Nephron progenitor cell (in vitro differentiated cells): ENCODE measurements around the gene MCOLN2.

Experiments used
- DNase-seq: peaks from one replicate; pipeline ENCODE4 v3.0.0; 2021
- H3K27ac Mint-ChIP-seq: 2 replicates; pipeline ENCODE4 v1.8.0; 2021; ENCODE audit warnings: mild to moderate bottlenecking, moderate library complexity, mixed read lengths
- H3K27me3 Mint-ChIP-seq: 2 replicates; pipeline ENCODE4 v1.8.0; 2021; ENCODE audit warnings: mild to moderate bottlenecking, low read depth, mixed read lengths; ENCODE audit not compliant: poor library complexity
- H3K36me3 Mint-ChIP-seq: 2 replicates; pipeline ENCODE4 v1.8.0; 2021; ENCODE audit warnings: low read depth, mixed read lengths
- H3K4me1 Mint-ChIP-seq: 2 replicates; pipeline ENCODE4 v1.8.0; 2021; ENCODE audit warnings: mixed read lengths
- H3K4me3 Mint-ChIP-seq: 2 replicates; pipeline ENCODE4 v1.8.0; 2021; ENCODE audit warnings: mild to moderate bottlenecking, moderate library complexity, mixed read lengths
- H3K9me3 Mint-ChIP-seq: 2 replicates; pipeline ENCODE4 v1.8.0; 2021; ENCODE audit warnings: mild to moderate bottlenecking, moderate library complexity, mixed read lengths
- TF ChIP-seq, protein P1 (sequence below): fragments of 200-600 bp; sonication (generic); IDR thresholded peaks from 2 replicates; pipeline ENCODE4 v1.5.0; 2021; ENCODE audit warnings: antibody characterized with exemption

The MCOLN2 gene

GRCh38 chr1:84944767-84945486, 52.0 kb downstream of the MCOLN2 start:
- TF ChIP-seq, protein P1, sequence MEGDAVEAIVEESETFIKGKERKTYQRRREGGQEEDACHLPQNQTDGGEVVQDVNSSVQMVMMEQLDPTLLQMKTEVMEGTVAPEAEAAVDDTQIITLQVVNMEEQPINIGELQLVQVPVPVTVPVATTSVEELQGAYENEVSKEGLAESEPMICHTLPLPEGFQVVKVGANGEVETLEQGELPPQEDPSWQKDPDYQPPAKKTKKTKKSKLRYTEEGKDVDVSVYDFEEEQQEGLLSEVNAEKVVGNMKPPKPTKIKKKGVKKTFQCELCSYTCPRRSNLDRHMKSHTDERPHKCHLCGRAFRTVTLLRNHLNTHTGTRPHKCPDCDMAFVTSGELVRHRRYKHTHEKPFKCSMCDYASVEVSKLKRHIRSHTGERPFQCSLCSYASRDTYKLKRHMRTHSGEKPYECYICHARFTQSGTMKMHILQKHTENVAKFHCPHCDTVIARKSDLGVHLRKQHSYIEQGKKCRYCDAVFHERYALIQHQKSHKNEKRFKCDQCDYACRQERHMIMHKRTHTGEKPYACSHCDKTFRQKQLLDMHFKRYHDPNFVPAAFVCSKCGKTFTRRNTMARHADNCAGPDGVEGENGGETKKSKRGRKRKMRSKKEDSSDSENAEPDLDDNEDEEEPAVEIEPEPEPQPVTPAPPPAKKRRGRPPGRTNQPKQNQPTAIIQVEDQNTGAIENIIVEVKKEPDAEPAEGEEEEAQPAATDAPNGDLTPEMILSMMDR = peak; percentile 94
- peaks cover 24% of the 10 kb centered on the region for H3K27me3 Mint-ChIP-seq
- peaks cover 10% of the 10 kb centered on the region for H3K4me1 Mint-ChIP-seq
- no peak overlapping the region for H3K27ac Mint-ChIP-seq
- peaks cover 3% of the 10 kb centered on the region for H3K36me3 Mint-ChIP-seq
- peaks cover 17% of the 10 kb centered on the region for H3K9me3 Mint-ChIP-seq
- H3K4me3 Mint-ChIP-seq = no peak overlapping the region
- DNase-seq = peak; percentile 58

DNA sequence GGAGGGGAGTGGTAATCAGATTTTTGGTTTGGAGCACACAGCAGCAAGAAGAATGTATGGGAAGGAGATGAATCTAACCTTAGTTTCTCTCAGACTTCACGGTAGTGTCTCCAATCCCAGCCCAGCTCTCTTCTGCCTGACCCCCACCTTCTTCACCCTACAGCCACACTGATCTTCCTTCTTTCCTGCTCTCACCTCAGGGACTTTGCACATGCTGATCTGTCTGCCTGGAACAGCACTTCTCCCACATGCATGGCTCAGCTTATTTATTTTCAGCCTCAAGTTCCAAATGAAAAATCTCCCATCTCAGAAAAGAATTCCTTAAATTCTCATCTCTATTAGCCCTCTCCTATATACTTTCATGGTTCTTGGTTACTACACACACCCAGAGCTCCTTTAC, 55.1 kb downstream of the MCOLN2 start:
- TF ChIP-seq, protein P1 = no peak
- no peaks in the 10 kb centered on the region for H3K9me3 Mint-ChIP-seq
- no peak overlapping the region for H3K27ac Mint-ChIP-seq
- H3K27me3 Mint-ChIP-seq = peaks cover 24% of the 10 kb centered on the region
- no peak for DNase-seq
- H3K4me3 Mint-ChIP-seq = no peak overlapping the region
- H3K4me1 Mint-ChIP-seq = peaks cover 12% of the 10 kb centered on the region
- no peaks in the 10 kb centered on the region for H3K36me3 Mint-ChIP-seq

DNA sequence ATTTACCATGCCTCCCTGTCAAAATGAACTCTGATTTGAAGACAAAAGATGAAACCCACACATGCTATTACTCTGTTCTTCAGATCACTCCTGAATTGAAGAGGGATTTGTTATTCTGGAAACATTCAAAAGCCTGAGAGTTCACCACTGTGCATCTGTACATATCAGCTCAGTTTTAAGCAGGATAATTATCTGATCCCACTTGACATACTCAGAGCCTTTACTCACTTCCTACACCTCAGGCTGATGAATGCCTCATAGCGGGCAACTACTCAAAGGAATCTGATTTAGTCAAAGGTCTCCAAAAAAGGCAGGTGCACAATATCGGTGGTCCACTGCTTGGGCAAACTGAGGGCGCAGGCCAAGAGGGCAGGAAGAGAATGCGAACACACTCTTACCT, 56.4 kb downstream of the MCOLN2 start:
- TF ChIP-seq, protein P1 = no peak
- Mint-ChIP-seq H3K36me3 (no peaks in the 10 kb centered on the region), H3K9me3 (no peaks in the 10 kb centered on the region), H3K27me3 (peaks cover 24% of the 10 kb centered on the region), H3K4me1 (peaks cover 12% of the 10 kb centered on the region), H3K4me3 (no peak overlapping the region), H3K27ac (no peak overlapping the region)
- DNase-seq = no peak

DNA sequence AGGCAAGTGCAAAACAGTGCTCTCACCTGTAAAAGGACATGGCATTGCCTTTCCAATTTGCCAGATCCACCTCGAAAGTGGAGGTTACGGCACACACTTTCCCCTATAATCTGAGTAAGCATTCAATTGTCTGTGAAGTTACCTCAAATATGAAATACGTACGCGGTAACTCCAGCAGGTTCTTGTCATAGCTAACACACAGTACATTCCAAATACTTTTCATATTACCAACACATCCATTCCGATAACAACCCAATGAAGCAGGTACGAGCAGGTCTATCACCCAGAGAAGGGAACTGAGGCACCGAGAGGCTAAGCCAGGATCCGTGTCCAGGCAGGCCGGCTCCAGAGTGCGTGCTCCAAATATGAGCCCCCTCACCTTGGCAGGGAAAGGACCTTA, 57.2 kb downstream of the MCOLN2 start:
- Mint-ChIP-seq H3K9me3 (no peaks in the 10 kb centered on the region), H3K4me3 (no peak overlapping the region), H3K36me3 (no peaks in the 10 kb centered on the region), H3K4me1 (peaks cover 7% of the 10 kb centered on the region), H3K27me3 (peaks cover 20% of the 10 kb centered on the region), H3K27ac (no peak overlapping the region)
- TF ChIP-seq, protein P1 = no peak
- DNase-seq = no peak

DNA sequence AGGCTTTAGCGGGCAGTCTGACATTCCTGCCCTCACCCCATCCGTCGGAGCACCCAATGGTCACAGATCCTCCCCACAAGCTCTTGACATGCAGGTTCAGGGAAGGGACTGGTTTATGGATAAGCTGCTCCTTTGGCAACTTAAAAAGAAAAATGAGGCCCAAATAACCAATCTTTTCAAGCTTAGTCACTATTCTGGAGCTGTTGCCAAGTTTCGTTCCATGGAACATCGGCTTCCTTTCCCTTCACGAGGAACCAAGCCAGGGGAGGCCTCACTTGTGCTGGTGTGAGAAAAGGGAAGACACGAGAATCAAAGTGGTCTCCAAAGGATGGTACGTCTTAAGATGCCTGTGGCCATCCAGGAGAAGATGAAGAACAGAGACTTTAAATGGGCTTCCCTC, 57.8 kb downstream of the MCOLN2 start:
- TF ChIP-seq, protein P1 = no peak
- no peak overlapping the region for H3K27ac Mint-ChIP-seq

DNA sequence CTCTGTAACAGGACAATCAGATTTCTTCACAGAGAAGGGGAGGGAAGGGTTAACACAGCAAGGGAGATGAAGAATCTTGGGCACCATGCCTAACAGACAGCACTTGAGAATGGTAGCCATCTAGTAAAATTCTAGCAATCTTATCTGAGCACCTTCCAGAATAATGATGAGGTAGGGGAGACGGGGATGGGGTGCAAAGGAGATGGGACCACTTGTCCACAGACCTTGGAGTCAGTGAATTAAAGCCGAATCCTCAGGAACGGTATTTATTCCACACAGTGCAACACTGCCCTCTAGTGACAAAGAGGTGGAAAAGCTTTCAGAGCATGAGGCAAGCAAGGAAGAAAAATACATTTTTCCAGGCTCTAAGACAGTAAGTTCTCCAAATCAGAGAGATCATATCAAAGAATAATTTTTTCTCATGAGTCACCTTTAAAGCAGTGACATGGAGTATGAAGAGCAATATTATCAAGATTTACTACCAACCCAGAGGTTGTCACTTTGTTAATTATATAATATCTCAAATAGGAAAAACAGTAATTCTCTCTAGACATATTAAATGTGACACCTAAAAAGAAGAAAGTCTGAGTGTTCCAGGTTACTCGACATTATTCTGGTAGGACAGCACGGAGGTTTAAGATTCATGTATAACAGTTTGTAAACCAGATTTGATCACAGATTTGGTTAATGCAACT, 60.6 kb downstream of the MCOLN2 start:
- Mint-ChIP-seq H3K36me3 (no peaks in the 10 kb centered on the region), H3K4me3 (no peak overlapping the region), H3K27ac (no peak overlapping the region), H3K27me3 (peaks cover 14% of the 10 kb centered on the region), H3K9me3 (no peaks in the 10 kb centered on the region), H3K4me1 (peaks cover 7% of the 10 kb centered on the region)
- TF ChIP-seq, protein P1 = peak; percentile 95
- peak; percentile 33 for DNase-seq

More for the DNA sequence above, 57.8 kb downstream of the MCOLN2 start:
- no peaks in the 10 kb centered on the region for H3K9me3 Mint-ChIP-seq
- DNase-seq = no peak
- H3K4me1 Mint-ChIP-seq = peaks cover 7% of the 10 kb centered on the region
- H3K4me3 Mint-ChIP-seq = no peak overlapping the region
- H3K36me3 Mint-ChIP-seq = no peaks in the 10 kb centered on the region
- peaks cover 20% of the 10 kb centered on the region for H3K27me3 Mint-ChIP-seq
